EL (cell line): ENCODE results near the gene H2BW2.
"Not testable (repeated sequence)": the region's sequence is repeated elsewhere in the genome, so short reads cannot be mapped to it uniquely, and the experiment has no call there.

Experiments used
- DNase-seq: peaks from one replicate; pipeline ENCODE4 v3.0.0-alpha.2; 2016

Gene H2BW2

GRCh38 chrX:104039689-104040505 is at the start of gene H2BW2:
Gene H2BW2, plus strand, starts transcription at chrX:104039956. Its CDS starts 39 bp downstream, at chrX:104039995.
- no peak for DNase-seq

- DNase-seq, result no peak
These were observed 40.5 kb upstream of the H2BW2 start for GRCh38 chrX:103999234-103999633.

- DNase-seq, result no peak
These were observed 30.9 kb upstream of the H2BW2 start for GRCh38 chrX:104008831-104009230.

- DNase-seq, result no peak
These were observed 26.6 kb upstream of the H2BW2 start for GRCh38 chrX:104013158-104013557.

GRCh38 chrX:104013606-104014005 is 26.1 kb upstream of the H2BW2 start, which contains the start of gene H2BW1:
Gene H2BW1, minus strand, starts transcription at chrX:104013708. Its CDS starts 132 bp downstream, at chrX:104013576.
- DNase-seq, result no peak

GRCh38 chrX:104015576-104015975 is 24.2 kb upstream of the H2BW2 start:
- not testable (repeated sequence) for DNase-seq

- no peak for DNase-seq
These were observed 21.6 kb upstream of the H2BW2 start for GRCh38 chrX:104018126-104018525.

- DNase-seq, result no peak
These were observed 1.2 kb downstream of the H2BW2 start for GRCh38 chrX:104041003-104041402.

GRCh38 chrX:104045642-104046041 is 5.9 kb downstream of the H2BW2 start:
- no peak for DNase-seq

- DNase-seq, result no peak
These were observed 7.4 kb downstream of the H2BW2 start for GRCh38 chrX:104047171-104047570.

- DNase-seq, result not testable (repeated sequence)
These were observed 15.2 kb downstream of the H2BW2 start for GRCh38 chrX:104054956-104055355.

- not testable (repeated sequence) for DNase-seq
These were observed 22.9 kb downstream of the H2BW2 start for GRCh38 chrX:104062636-104063035.

GRCh38 chrX:104075778-104076445 is 36.2 kb downstream of the H2BW2 start, which contains the start of gene TMSB15C:
Gene TMSB15C, minus strand, starts transcription at chrX:104076236.
- DNase-seq, result not testable (repeated sequence)

GRCh38 chrX:104077854-104078253 is 38.1 kb downstream of the H2BW2 start:
- DNase-seq, result not testable (repeated sequence)

GRCh38 chrX:104084063-104084462 is 44.3 kb downstream of the H2BW2 start:
- DNase-seq, result no peak

- no peak for DNase-seq
These were observed 45.0 kb downstream of the H2BW2 start for GRCh38 chrX:104084534-104085277.

GRCh38 chrX:104085477-104085876 is 45.7 kb downstream of the H2BW2 start:
- DNase-seq, result no peak

- no peak for DNase-seq
These were observed 46.2 kb downstream of the H2BW2 start for GRCh38 chrX:104085919-104086318.
